GM19043 (cell line): ENCODE results near the gene SEPTIN1.
A peak's percentile ranks its signal among the peaks of the same experiment; 100 is the strongest.

Experiments used
- ATAC-seq: cut with Tn5 transposase; IDR thresholded peaks from one replicate; pipeline ENCODE4 v1.9.1; 2021; ENCODE audit warnings: low read depth; ENCODE audit not compliant: unreplicated experiment

Gene SEPTIN1

DNA sequence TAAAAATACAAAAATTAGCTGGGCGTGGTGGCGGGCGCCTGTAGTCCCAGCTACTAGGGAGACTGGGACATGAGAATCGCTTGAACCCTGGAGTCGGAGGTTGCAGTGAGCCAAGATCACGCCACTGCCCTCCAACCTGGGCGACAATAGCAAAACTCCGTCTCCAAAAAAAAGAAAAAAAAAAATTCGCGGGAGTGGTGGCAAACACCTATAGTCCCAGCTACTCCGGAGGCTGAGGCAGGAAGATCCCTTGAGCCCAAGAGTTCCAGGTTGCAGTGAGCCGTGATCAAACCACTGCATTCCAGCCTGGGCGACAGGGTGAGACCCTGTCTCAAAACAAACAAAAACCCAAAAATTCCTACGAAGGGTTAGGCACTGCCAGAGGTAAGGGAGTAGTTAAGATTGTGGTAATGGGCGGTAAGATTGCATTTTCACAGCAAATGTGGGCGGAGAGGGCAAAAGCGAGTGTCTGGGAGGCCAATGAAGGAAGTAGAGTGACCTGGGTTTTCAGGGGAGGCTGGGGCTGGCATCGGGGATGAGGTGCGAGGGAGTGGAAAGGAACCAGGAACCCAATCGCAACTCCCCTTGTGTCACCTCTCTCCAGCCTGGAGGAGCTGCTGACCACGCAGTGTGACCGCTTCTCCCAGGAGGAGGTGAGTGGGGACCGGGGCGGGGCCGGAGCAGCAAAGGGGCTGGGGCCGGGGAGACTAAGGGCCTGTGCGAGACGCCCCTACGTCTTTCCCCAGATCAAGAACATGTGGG lies 5.1 kb downstream of the SEPTIN1 start:
- ATAC-seq, result no peak

DNA sequence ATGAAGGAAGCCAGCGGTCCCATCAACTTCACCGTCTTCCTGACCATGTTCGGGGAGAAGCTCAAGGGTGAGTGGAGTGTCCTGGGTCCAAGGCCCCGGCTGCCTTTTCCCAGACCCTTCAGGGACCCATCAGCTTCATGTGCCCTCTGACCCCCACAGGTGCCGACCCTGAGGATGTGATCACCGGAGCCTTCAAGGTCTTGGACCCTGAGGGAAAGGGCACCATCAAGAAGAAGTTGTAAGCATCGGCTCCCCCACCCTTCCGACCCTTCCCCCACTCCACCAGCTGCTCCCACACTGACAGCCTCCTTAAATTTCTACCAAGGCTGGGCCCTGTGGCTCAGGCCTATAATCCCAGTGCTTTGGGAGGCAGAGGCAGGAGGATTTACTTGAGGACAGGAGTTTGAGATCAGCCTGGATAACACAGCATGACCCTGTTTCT lies 5.9 kb downstream of the SEPTIN1 start:
- no peak for ATAC-seq

- ATAC-seq, result no peak
These were observed 6.5 kb downstream of the SEPTIN1 start for GRCh38 chr16:30375864-30376263.

DNA sequence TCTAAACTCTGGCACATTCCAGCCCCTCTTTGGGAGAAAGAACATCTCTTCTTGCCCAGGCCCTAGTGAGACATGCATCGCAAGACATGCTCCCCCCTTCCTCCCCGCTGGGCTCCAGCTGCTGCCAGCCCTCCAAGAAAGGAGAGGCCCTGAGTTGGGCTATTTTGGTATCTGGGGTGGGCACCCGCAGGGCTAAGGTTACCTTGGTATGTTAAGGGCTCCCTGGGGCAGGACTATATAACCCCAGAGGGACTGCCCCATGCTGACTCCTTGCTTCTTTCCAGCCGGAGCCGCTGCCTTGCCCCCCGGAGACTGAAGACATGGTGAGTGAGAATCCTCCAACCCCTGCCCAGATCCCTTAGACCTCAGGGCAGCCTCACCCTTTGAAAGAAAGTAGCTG lies 7.8 kb downstream of the SEPTIN1 start, which contains the start of gene MYL11:
TSS of gene MYL11 (plus strand) at position 265 of the 400 bp plus-strand sequence. CDS start at position 321, 56 bp downstream.
- ATAC-seq, result no peak

- ATAC-seq, result no peak
These were observed 9.6 kb downstream of the SEPTIN1 start for GRCh38 chr16:30372725-30373124.

GRCh38 chr16:30372038-30372712 lies 10.2 kb downstream of the SEPTIN1 start:
- no peak for ATAC-seq

- ATAC-seq, result no peak
These were observed 11.0 kb downstream of the SEPTIN1 start for GRCh38 chr16:30371248-30371816.

- ATAC-seq, result peak; percentile 70
These were observed 11.7 kb downstream of the SEPTIN1 start, which contains the start of gene TBC1D10B for GRCh38 chr16:30370456-30371247. Gene TBC1D10B, minus strand, starts transcription at chr16:30370494. Its CDS starts 311 bp downstream, at chr16:30370183.

- no peak for ATAC-seq
These were observed 12.4 kb downstream of the SEPTIN1 start for GRCh38 chr16:30369938-30370455.

GRCh38 chr16:30369091-30369937 lies 13.0 kb downstream of the SEPTIN1 start:
- ATAC-seq, result no peak

- ATAC-seq, result no peak
These were observed 13.6 kb downstream of the SEPTIN1 start for GRCh38 chr16:30368792-30369090.

DNA sequence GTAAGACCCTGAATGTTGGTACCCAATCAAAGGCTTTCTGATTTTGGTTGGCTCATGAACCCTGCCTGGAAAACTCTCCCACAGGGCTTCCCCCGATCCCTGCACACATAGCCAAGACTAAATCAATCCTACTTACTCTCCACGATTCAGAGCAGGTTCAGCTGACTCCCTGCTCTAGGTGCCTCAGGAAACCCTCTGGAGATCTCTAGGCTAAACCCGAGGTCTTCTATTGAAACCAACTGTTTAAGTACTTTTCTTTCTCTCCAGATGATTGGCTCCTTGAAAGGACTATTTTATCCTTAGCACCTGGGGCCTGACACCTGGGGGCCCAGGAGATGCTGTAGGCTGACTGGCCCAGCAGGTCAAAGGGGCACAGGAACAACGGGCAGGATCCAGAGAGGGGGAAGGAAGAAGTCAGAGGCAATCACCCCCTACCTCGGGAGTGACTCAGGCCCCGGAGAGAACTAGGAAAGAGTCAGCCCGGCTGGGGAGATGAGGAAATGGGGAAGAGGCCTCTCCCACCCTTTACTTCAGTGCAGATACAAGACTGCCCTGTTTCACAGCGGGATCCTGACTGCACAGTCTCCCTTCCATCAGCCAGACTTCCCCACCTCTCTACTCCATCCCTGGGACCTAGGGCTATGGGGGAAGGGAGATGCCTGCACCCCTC lies 14.1 kb downstream of the SEPTIN1 start:
- no peak for ATAC-seq

DNA sequence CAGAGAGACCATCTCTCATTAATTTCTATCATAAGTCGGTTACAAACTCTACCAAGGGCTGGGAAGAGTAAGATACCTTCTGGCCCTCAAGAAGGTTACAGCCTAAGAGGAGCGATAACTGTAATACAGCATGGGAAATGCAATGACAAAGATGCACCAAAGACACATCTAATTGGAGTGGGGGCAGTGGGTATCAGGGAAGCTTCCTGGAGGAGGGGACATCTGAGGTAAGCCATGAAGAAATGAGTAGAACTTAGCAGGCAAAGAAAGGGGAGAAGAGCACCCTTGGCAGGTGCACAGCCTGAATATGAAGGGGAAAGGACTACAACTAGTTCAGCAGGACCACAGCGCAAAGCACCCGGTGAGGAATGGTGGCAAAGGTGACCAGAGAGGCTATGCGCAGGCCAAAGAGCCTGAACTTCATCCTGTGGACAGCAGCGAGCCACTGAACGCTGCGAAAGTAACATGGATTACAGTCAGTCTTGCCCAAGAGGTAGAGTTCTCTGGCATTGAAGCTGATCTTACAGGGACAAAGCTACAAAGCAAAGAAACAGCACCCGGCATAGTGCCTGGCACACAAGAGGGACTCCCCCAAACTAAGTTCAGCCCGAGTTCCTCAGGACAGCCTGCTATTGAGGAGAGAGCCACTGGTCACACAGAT lies 14.9 kb downstream of the SEPTIN1 start:
- no peak for ATAC-seq

DNA sequence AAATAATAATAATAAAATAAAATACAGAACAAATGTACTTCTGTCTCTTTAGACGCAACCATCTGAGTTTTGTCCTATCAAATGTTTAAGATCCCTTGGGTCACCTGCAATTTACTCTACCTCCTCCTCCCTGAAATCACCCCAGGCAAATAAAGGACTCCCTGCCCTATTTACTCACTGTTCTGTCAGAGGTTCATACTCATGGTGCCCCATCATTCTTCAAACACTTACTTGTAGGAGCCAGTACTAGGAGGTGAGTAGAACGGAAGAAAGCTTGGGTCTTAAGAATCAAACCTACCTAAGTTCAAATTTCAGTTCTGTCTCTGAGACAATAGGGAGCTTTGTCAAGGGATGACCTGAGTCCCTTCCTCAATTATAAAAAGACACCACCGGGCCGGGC lies 15.8 kb downstream of the SEPTIN1 start:
- ATAC-seq, result no peak

GRCh38 chr16:30365200-30365599 lies 17.2 kb downstream of the SEPTIN1 start:
- no peak for ATAC-seq

GRCh38 chr16:30361180-30361579 lies 21.2 kb downstream of the SEPTIN1 start:
- no peak for ATAC-seq

DNA sequence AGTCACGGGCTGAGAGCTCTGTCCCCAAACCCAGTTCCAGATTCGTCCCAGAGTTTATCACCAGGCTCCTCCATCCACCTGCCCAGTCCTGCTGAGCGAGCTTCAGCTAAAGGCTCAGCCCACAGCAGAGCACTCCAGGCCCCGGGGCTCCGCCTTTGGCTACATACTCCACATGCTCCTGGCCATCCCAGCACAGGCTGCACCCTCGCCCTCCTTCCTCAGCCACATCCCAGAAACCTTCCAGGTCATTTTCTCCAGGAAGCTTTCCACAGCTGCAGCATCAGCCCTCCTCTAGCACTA lies 22.5 kb downstream of the SEPTIN1 start:
- no peak for ATAC-seq

GRCh38 chr16:30358990-30359870 lies 23.1 kb downstream of the SEPTIN1 start:
- ATAC-seq, result no peak
